Measurements from ENCODE around the gene PLA2G3.

Gene PLA2G3

DNA sequence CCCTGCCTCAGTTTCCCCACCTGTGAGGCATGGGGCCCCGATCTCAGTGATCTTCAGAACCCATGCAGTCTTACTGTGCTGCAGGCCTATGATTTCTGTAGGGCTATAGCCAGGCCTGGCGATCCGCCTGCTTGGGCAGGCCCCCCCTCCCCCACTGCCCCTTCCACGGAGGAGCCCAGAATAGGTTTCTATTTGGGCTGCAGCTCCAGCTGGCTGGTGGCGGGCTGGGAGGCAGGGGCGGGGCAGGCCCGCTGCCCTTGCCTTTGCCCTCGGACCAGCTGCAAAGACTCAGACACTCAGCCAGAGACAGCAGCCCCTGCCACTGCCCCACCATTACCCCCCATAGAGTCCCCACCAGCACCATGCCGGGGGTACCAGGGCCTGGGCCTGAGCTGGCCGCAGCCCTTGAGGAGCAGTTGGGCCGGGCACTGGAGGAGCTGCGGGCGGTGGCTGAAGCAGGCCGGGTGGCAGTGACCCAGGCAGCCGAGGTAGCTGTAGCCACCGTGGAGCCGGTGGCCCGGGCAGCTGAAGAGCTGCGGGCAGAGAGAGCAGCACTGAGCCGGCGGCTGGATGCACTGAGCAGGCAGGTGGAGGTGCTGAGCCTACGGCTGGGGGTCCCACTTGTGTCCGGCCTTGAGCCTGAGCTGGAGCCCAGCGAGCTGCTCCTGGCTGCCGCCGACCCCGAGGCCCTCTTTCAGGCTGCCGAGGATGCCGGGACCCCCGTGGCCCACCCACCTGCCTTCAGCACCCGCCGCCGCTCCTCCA, 47.0 kb downstream of the PLA2G3 start:
- no peak for TF ChIP-seq CTCF (IDR thresholded peaks at IDR 0.05; ENCODE audit: insufficient read depth, low read depth, low read length, missing control alignments)
- no peak for DNase-seq (ENCODE audit: low read depth)
- H3K4me3 ChIP-seq (ENCODE audit: low read depth, low read length) = no peak overlapping the region

- TF ChIP-seq CTCF (IDR thresholded peaks at IDR 0.05; ENCODE audit: insufficient read depth, low read depth, low read length, missing control alignments) = no peak
- no peak overlapping the region for H3K4me3 ChIP-seq (ENCODE audit: low read depth, low read length)
- DNase-seq (ENCODE audit: low read depth) = no peak
Observed at GRCh38 chr22:31092161-31092560, 48.1 kb downstream of the PLA2G3 start.

DNA sequence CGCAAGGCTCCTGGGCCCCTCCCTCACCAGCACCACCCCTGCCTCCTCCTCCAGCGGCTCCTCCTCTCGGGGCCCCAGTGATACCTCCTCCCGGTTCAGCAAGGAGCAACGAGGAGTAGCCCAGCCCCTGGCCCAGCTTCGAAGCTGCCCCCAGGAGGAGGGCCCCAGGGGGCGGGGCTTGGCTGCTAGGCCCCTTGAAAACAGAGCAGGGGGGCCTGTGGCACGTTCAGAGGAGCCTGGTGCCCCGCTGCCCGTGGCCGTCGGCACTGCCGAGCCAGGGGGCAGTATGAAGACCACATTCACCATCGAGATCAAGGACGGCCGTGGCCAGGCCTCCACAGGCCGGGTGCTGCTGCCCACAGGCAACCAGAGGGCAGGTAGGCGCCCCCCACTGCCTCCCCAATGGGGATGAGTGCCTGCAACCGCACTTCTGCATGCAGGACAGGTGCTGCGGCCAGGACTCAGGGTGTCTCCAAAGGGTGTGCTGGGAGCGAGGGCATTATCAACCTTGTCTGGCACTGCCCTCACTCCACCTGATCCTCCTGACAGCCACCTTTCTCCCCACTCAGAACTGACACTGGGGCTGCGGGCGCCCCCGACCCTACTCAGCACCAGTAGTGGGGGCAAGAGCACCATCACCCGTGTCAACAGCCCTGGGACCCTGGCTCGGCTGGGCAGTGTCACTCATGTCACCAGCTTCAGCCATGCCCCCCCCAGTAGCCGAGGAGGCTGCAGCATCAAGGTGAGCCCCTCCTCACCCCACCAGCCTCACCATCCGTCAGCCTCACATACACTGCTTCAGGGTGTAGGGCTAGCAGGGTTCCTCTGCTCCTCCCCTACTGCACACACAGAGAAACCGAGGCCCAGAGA, 49.0 kb downstream of the PLA2G3 start:
- H3K4me3 ChIP-seq (ENCODE audit: low read depth, low read length) = no peak overlapping the region
- no peak for TF ChIP-seq CTCF (IDR thresholded peaks at IDR 0.05; ENCODE audit: insufficient read depth, low read depth, low read length, missing control alignments)
- no peak for DNase-seq (ENCODE audit: low read depth)

GRCh38 chr22:31090217-31091085, 49.9 kb downstream of the PLA2G3 start:
- no peak for TF ChIP-seq CTCF (IDR thresholded peaks at IDR 0.05; ENCODE audit: insufficient read depth, low read depth, low read length, missing control alignments)
- no peak for DNase-seq (ENCODE audit: low read depth)
- no peak overlapping the region for H3K4me3 ChIP-seq (ENCODE audit: low read depth, low read length)

- peak; percentile 58 for DNase-seq (ENCODE audit: low read depth)
- peak; percentile 91 for TF ChIP-seq CTCF (IDR thresholded peaks at IDR 0.05; ENCODE audit: insufficient read depth, low read depth, low read length, missing control alignments)
- H3K4me3 ChIP-seq (ENCODE audit: low read depth, low read length) = no peak overlapping the region
Observed at GRCh38 chr22:31089160-31090100, 50.9 kb downstream of the PLA2G3 start.
